Measurements from ENCODE around the gene MPZL3. TPM values are rescaled to one million over a fixed set of nuclear protein-coding genes. Genes with fewer than 3 reads are reported as not detected.
A peak's percentile ranks its signal among the peaks of the same experiment; 100 is the strongest.

The MPZL3 gene
- total RNA-seq, 4 donors from 2014 or later = 0.42 to 0.52 (median 0.48) TPM

DNA sequence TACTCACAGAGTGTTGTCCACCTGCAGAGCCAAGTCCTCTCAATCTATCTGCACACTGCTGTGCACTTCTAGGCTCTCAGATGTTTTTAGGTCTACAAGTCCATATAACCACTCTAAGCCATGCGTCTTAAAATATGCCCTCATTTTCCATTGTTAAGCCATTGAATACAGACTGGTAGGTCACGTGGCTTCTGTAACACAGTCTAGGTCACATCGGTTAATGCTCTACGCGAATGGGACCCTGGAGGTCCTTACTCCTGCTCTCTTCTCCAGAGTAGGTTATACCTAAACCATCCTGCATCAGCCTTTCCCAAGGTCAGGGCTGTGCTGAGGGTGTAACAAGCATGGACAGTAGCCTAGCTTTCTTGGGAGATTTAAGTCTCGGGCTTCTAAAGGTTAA is 28.2 kb downstream of the MPZL3 start:
- intact Hi-C loops (cut with DNase I) = no loop called here
- no peak overlapping the region for H3K27ac ChIP-seq (replicated peaks in 1 of 4)
- H3K9me3 ChIP-seq = no peaks in the 10 kb centered on the region
- H3K4me1 ChIP-seq = no peaks in the 10 kb centered on the region
- DNase-seq (ENCODE audit: extremely low spot score) = no peak
- no peak for TF ChIP-seq EP300 (IDR thresholded peaks at IDR 0.05)
- no peak for TF ChIP-seq POLR2A (IDR thresholded peaks at IDR 0.05; ENCODE audit: low read depth)
- TF ChIP-seq, protein P1, sequence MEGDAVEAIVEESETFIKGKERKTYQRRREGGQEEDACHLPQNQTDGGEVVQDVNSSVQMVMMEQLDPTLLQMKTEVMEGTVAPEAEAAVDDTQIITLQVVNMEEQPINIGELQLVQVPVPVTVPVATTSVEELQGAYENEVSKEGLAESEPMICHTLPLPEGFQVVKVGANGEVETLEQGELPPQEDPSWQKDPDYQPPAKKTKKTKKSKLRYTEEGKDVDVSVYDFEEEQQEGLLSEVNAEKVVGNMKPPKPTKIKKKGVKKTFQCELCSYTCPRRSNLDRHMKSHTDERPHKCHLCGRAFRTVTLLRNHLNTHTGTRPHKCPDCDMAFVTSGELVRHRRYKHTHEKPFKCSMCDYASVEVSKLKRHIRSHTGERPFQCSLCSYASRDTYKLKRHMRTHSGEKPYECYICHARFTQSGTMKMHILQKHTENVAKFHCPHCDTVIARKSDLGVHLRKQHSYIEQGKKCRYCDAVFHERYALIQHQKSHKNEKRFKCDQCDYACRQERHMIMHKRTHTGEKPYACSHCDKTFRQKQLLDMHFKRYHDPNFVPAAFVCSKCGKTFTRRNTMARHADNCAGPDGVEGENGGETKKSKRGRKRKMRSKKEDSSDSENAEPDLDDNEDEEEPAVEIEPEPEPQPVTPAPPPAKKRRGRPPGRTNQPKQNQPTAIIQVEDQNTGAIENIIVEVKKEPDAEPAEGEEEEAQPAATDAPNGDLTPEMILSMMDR (IDR thresholded peaks at IDR 0.05) = no peak
- no peak for TF ChIP-seq POLR2AphosphoS5 (IDR thresholded peaks at IDR 0.05)
- H3K4me3 ChIP-seq = peak overlapping the region in 3 of 4 donors; percentile 12 to 13 (median 12)
- 84% methylated on average over 6 of the region's 6 CpGs for WGBS
- H3K36me3 ChIP-seq = no peaks in the 10 kb centered on the region
- H3K27me3 ChIP-seq = peaks cover 0 to 31% (median 0%) of the 10 kb centered on the region in 4 donors

DNA sequence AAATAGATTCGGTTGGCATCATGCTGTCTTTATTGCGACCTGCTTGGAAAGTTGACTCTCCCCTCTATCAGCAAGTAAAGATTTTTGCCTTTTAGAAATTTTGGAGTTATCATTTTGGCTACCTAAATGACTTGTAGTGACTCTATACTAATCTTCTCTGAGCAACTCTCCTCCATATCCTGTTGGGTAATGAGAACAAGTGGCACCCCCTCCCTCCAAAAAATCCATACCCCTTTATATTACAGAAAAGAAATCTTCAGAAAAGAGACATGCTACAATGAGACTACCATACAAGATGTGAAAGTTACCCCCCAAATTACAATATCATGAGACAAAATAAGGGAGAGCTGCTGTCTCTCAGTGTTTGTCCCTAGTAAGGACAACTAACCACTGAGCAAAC is 28.6 kb downstream of the MPZL3 start:
- H3K27ac ChIP-seq (replicated peaks in 1 of 4) = no peak overlapping the region
- H3K36me3 ChIP-seq = no peaks in the 10 kb centered on the region
- intact Hi-C loops (cut with DNase I) = no loop called here
- H3K4me3 ChIP-seq = peak overlapping the region in 2 of 4 donors; percentile 12
- H3K4me1 ChIP-seq = no peaks in the 10 kb centered on the region
- peaks cover 0 to 31% (median 0%) of the 10 kb centered on the region in 4 donors for H3K27me3 ChIP-seq
- H3K9me3 ChIP-seq = no peaks in the 10 kb centered on the region
- no peak for TF ChIP-seq EP300 (IDR thresholded peaks at IDR 0.05)
- TF ChIP-seq POLR2A (IDR thresholded peaks at IDR 0.05; ENCODE audit: low read depth) = no peak
- no peak for TF ChIP-seq POLR2AphosphoS5 (IDR thresholded peaks at IDR 0.05)
- TF ChIP-seq, protein P1 (IDR thresholded peaks at IDR 0.05) = no peak
- no peak for DNase-seq (ENCODE audit: extremely low spot score)
- 66% methylated on average over 2 of the region's 2 CpGs for WGBS

DNA sequence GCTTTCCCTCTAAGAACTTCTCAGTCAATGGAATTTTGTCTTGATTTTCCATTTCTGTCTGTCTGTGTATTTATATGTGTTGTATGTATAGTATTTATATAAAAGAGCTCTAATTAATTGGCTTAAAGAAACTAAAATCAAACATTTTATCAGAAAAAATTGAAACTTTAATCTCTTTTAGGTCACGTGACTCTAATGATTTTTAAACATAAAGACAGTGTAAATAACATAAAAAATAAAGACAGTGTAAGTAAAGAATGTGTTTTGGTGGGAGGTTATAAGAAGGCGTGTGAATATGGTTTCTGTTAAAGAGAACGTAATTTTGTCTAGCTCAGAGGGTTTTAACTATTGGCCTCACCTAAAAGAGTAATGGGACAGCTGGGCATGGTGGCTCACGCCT is 29.7 kb downstream of the MPZL3 start:
- intact Hi-C loops (cut with DNase I) = no loop called here
- no peaks in the 10 kb centered on the region for H3K4me1 ChIP-seq
- H3K9me3 ChIP-seq = no peaks in the 10 kb centered on the region
- TF ChIP-seq POLR2AphosphoS5 (IDR thresholded peaks at IDR 0.05) = no peak
- TF ChIP-seq, protein P1 (IDR thresholded peaks at IDR 0.05) = no peak
- TF ChIP-seq EP300 (IDR thresholded peaks at IDR 0.05) = no peak
- no peak for TF ChIP-seq POLR2A (IDR thresholded peaks at IDR 0.05; ENCODE audit: low read depth)
- 58% methylated on average over 4 of the region's 4 CpGs for WGBS
- peaks cover 0 to 39% (median 0%) of the 10 kb centered on the region in 4 donors for H3K27me3 ChIP-seq
- no peak for DNase-seq (ENCODE audit: extremely low spot score)
- no peak overlapping the region for H3K4me3 ChIP-seq
- no peak overlapping the region for H3K27ac ChIP-seq (replicated peaks in 1 of 4)
- H3K36me3 ChIP-seq = no peaks in the 10 kb centered on the region

DNA sequence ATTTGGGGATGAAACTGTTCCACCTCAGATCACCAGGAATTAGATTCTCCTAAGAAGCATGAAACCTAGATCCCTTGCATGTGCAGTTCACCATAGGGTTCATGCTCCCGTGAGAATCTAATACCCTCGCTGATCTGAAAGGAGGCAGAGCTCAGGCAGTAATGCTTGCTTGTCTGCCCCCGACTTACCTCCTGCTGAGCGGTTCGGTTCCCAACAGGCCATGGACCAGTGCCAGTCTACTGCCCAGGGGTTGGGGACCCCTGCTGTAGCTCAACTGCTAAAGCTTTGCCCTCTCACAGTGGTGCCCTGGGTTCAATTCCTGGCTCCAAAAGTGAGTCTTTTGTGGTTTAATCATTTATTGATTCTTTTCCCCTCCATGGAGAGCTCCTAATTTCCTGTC is 30.7 kb downstream of the MPZL3 start:
- Histone ChIP-seq H3K36me3 (no peaks in the 10 kb centered on the region), H3K27ac (replicated peaks in 1 of 4) (no peak overlapping the region), H3K27me3 (peaks cover 0 to 39% (median 0%) of the 10 kb centered on the region in 4 donors), H3K4me1 (no peaks in the 10 kb centered on the region), H3K4me3 (no peak overlapping the region), H3K9me3 (no peaks in the 10 kb centered on the region)
- DNase-seq (ENCODE audit: extremely low spot score) = no peak
- WGBS = 71% methylated on average over 5 of the region's 5 CpGs
- intact Hi-C loops (cut with DNase I) = no loop called here
- TF ChIP-seq POLR2A (IDR thresholded peaks at IDR 0.05; ENCODE audit: low read depth) (no peak), EP300 (IDR thresholded peaks at IDR 0.05) (no peak), POLR2AphosphoS5 (IDR thresholded peaks at IDR 0.05) (no peak)
- TF ChIP-seq, protein P1 (IDR thresholded peaks at IDR 0.05) = no peak

DNA sequence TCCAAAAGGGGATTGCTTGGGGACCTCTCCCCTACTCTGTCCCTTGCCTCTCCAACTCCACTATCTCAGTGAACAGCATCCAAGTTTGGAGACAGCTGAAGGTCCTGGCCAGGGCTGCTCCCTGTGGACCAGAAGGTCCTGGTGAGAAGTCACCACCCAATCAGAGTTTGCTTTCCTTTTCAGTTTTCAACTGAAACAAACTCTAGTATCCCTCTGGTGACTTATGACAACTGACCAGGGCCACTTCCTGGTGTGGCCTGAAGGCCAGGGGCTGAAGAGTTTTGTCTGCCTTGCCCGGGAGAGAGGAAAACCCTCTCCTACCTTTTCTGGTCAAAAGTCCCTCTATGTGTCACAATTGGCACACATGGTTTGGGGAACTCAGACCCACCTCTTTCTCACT is 32.4 kb downstream of the MPZL3 start:
- H3K27me3 ChIP-seq = peaks cover 0 to 49% (median 0%) of the 10 kb centered on the region in 4 donors
- intact Hi-C loops (cut with DNase I) = no loop called here

More for the DNA sequence above, 32.4 kb downstream of the MPZL3 start:
- DNase-seq (ENCODE audit: extremely low spot score) = no peak
- 43% methylated on average over 1 of the region's 1 CpG for WGBS
- Histone ChIP-seq H3K9me3 (no peaks in the 10 kb centered on the region), H3K4me3 (no peak overlapping the region), H3K36me3 (no peaks in the 10 kb centered on the region), H3K27ac (replicated peaks in 1 of 4) (no peak overlapping the region), H3K4me1 (no peaks in the 10 kb centered on the region)
- TF ChIP-seq POLR2AphosphoS5 (IDR thresholded peaks at IDR 0.05) = no peak
- TF ChIP-seq EP300 (IDR thresholded peaks at IDR 0.05) = no peak
- no peak for TF ChIP-seq POLR2A (IDR thresholded peaks at IDR 0.05; ENCODE audit: low read depth)
- TF ChIP-seq, protein P1 (IDR thresholded peaks at IDR 0.05) = no peak
